Suprapubic skin (tissue), 3 donors: ENCODE results near the gene CDK5R1.

Experiments used
- CTCF ChIP-seq, 2 donors: fragments of 200-600 bp in 1 of 2; fragments of 450-650 bp in 1 of 2; sonication (generic) in 1 of 2; IDR thresholded peaks; one replicate each; pipeline ENCODE4 v1.5.1; 2016 to 2019; ENCODE audit warnings: antibody characterized with exemption in 2 of 2, mild to moderate bottlenecking in 1 of 2, moderate library complexity in 1 of 2
- EP300 ChIP-seq: sonication (generic); formaldehyde crosslinking; IDR thresholded peaks from one replicate; pipeline ENCODE4 v1.6.1; 2017; ENCODE audit warnings: antibody characterized with exemption

GRCh38 chr17:32527146-32527545 is 40.4 kb downstream of the CDK5R1 start:
- no peak for TF ChIP-seq CTCF (IDR thresholded peaks at IDR 0.05)
- no peak for TF ChIP-seq EP300
